Neural cell (in vitro differentiated cells): ENCODE results near the gene TP53I11. TPM values are rescaled to one million over a fixed set of nuclear protein-coding genes. Genes with fewer than 3 reads are reported as not detected.

Source experiments
- H2AFZ ChIP-seq: fragments of 200-600, 300-800 bp; sonication (generic), shearing (Covaris generic); 2 replicates; pipeline ENCODE4 v1.6.0; 2014; ENCODE audit warnings: low read depth, mild to moderate bottlenecking, antibody characterized with exemption, low read length, moderate library complexity
- H3F3A ChIP-seq: fragments of 200-600 bp; shearing (Covaris generic); 2 replicates; pipeline ENCODE4 v1.6.1; 2016; ENCODE audit warnings: mild to moderate bottlenecking, moderate library complexity, mixed read lengths, antibody characterized with exemption, low read length; ENCODE audit not compliant: insufficient read depth, poor library complexity, severe bottlenecking
- H3K27ac ChIP-seq: fragments of 200-600, 300-800 bp; sonication (generic), shearing (Covaris generic); 2 replicates; pipeline ENCODE4 v1.5.1; 2014; ENCODE audit warnings: mild to moderate bottlenecking, low read length, moderate library complexity
- H3K27me3 ChIP-seq: fragments of 300-800, 200-600 bp; sonication (generic), shearing (Covaris generic); 2 replicates; pipeline ENCODE4 v1.6.0; 2014; ENCODE audit warnings: mild to moderate bottlenecking, low read depth, low read length, moderate library complexity; ENCODE audit not compliant: insufficient read depth
- H3K36me3 ChIP-seq: fragments of 300-800, 200-600 bp; sonication (generic), shearing (Covaris generic); 2 replicates; pipeline ENCODE4 v1.5.1; 2014; ENCODE audit warnings: mild to moderate bottlenecking, antibody characterized with exemption, low read length, moderate library complexity; ENCODE audit not compliant: insufficient read depth
- H3K4me2 ChIP-seq: fragments of 300-800, 200-600 bp; sonication (generic), shearing (Covaris generic); 2 replicates; pipeline ENCODE4 v1.6.0; 2014; ENCODE audit warnings: mild to moderate bottlenecking, low read length
- H3K4me3 ChIP-seq: fragments of 300-800, 200-600 bp; sonication (generic), shearing (Covaris generic); 2 replicates; pipeline ENCODE4 v1.5.1; 2014; ENCODE audit warnings: mild to moderate bottlenecking, low read length, moderate library complexity
- H3K79me2 ChIP-seq: fragments of 200-600 bp; shearing (Covaris generic); replicated peaks from 2 replicates; pipeline ENCODE4 v1.6.0; 2014; ENCODE audit warnings: mild to moderate bottlenecking, low read length, moderate library complexity; ENCODE audit not compliant: insufficient read depth
- H3K9ac ChIP-seq: fragments of 300-800, 200-600 bp; sonication (generic), shearing (Covaris generic); 2 replicates; pipeline ENCODE4 v1.6.1; 2016; ENCODE audit warnings: mild to moderate bottlenecking, low read length, mixed read lengths
- H3K9me2 ChIP-seq: fragments of 200-600 bp; shearing (Covaris generic); 2 replicates; pipeline ENCODE4 v1.6.1; 2016; ENCODE audit warnings: mild to moderate bottlenecking, low read length, mixed read lengths; ENCODE audit not compliant: insufficient read depth
- H3K9me3 ChIP-seq: fragments of 200-600, 300-800 bp; sonication (generic), shearing (Covaris generic); 2 replicates; pipeline ENCODE4 v1.6.1; 2016; ENCODE audit warnings: mild to moderate bottlenecking, mixed run types, low read length, moderate library complexity, mixed read lengths
- H4K20me1 ChIP-seq: fragments of 200-600 bp; shearing (Covaris generic); 2 replicates; pipeline ENCODE4 v1.6.1; 2016; ENCODE audit warnings: mild to moderate bottlenecking, mixed run types; ENCODE audit not compliant: insufficient read depth
- CTCF ChIP-seq: fragments of 450-650 bp; IDR thresholded peaks from 2 replicates; pipeline ENCODE4 v1.5.1; 2014; ENCODE audit warnings: antibody characterized with exemption, mild to moderate bottlenecking, moderate library complexity; ENCODE audit not compliant: poor library complexity, severe bottlenecking
- EP300 ChIP-seq: fragments of 450-650 bp; conservative IDR thresholded peaks from 2 replicates; pipeline ENCODE4 v1.6.1; 2014; ENCODE audit warnings: antibody characterized with exemption, mild to moderate bottlenecking, moderate library complexity; ENCODE audit not compliant: poor library complexity, severe bottlenecking
- EZH2 ChIP-seq: fragments of 200-600, 300-800 bp; shearing (Covaris generic), sonication (generic); IDR thresholded peaks from 2 replicates; pipeline ENCODE4 v1.6.1; 2014; ENCODE audit warnings: antibody characterized with exemption, low read length, borderline replicate concordance, mild to moderate bottlenecking; ENCODE audit not compliant: insufficient read depth, poor library complexity, severe bottlenecking
- MXI1 ChIP-seq: fragments of 450-650 bp; conservative IDR thresholded peaks from 2 replicates; pipeline ENCODE4 v1.6.1; 2014; ENCODE audit warnings: antibody characterized with exemption, mild to moderate bottlenecking; ENCODE audit not compliant: poor library complexity, severe bottlenecking
- POLR2AphosphoS5 ChIP-seq: IDR thresholded peaks from 2 replicates; pipeline ENCODE4 v1.6.1; 2012
- RAD21 ChIP-seq: fragments of 450-650 bp; conservative IDR thresholded peaks from 2 replicates; pipeline ENCODE4 v1.6.1; 2014; ENCODE audit warnings: antibody characterized with exemption, mild to moderate bottlenecking, moderate library complexity
- REST ChIP-seq: IDR thresholded peaks from 2 replicates; pipeline ENCODE4 v1.6.1; 2012; ENCODE audit warnings: borderline replicate concordance
- SMC3 ChIP-seq: fragments of 450-650 bp; conservative IDR thresholded peaks from 2 replicates; pipeline ENCODE4 v1.6.1; 2014; ENCODE audit warnings: antibody characterized with exemption, mild to moderate bottlenecking, moderate library complexity; ENCODE audit not compliant: poor library complexity
- TAF1 ChIP-seq: IDR thresholded peaks from 2 replicates; pipeline ENCODE4 v1.6.1; 2012; ENCODE audit warnings: low read depth
- polyA plus RNA-seq: library from polyadenylated mRNA; depleted of rRNA; stranded (reverse); fragments of >200 nt; gene quantifications from 2 replicates; pipeline ENCODE4 v1.2.3, GENCODE V29; 2014

TP53I11 gene
- polyA plus RNA-seq, 1 donor from 2014 or later, result 30.0 TPM

- no peaks in the 10 kb centered on the region for H4K20me1 ChIP-seq
Measured at GRCh38 chr11:44943118-44943517, 7.6 kb downstream of the TP53I11 start.

More at GRCh38 chr11:44943118-44943517, 7.6 kb downstream of the TP53I11 start:
- H3F3A ChIP-seq, result no peaks in the 10 kb centered on the region
- no peak overlapping the region for H3K27ac ChIP-seq
- TF ChIP-seq REST, result no peak
- TF ChIP-seq EZH2, result no peak
- TF ChIP-seq CTCF, result no peak
- TF ChIP-seq SMC3, result no peak
- TF ChIP-seq MXI1, result no peak
- TF ChIP-seq EP300, result no peak
- no peak for TF ChIP-seq TAF1
- no peak for TF ChIP-seq POLR2AphosphoS5
- TF ChIP-seq RAD21, result no peak
- no peaks in the 10 kb centered on the region for H3K36me3 ChIP-seq
- no peak overlapping the region for H2AFZ ChIP-seq
- H3K4me3 ChIP-seq, result no peak overlapping the region
- H3K9ac ChIP-seq, result no peak overlapping the region
- no peaks in the 10 kb centered on the region for H3K27me3 ChIP-seq
- H3K9me2 ChIP-seq, result no peaks in the 10 kb centered on the region
- peaks cover 53% of the 10 kb centered on the region for H3K79me2 ChIP-seq
- no peak overlapping the region for H3K4me2 ChIP-seq
- H3K9me3 ChIP-seq, result no peaks in the 10 kb centered on the region
